Fibroblast of villous mesenchyme (primary cell): ENCODE data around the gene THRB. TPM values are rescaled to one million over a fixed set of nuclear protein-coding genes. Genes with fewer than 3 reads are reported as not detected.

Experiments
- DNase-seq: peaks from one replicate; pipeline ENCODE4 v3.0.0-alpha.2; 2010; ENCODE audit warnings: low read depth
- H3K4me3 ChIP-seq: 2 replicates; pipeline ENCODE4 v1.5.1; 2011; ENCODE audit warnings: low read depth, mild to moderate bottlenecking, low read length
- CTCF ChIP-seq: IDR thresholded peaks from 2 replicates; pipeline ENCODE4 v1.5.1; 2012; ENCODE audit warnings: low read depth, mild to moderate bottlenecking, low read length; ENCODE audit not compliant: insufficient read depth
- total RNA-seq: library from RNA; depleted of rRNA; stranded (reverse); fragments of >200 nt; gene quantifications from 2 replicates; pipeline ENCODE4 v1.2.3, GENCODE V29; 2012

Gene THRB
- total RNA-seq, 1 donor, result 13.4 TPM

GRCh38 chr3:24181256-24181655, 313.4 kb downstream of the THRB start:
- H3K4me3 ChIP-seq, result no peak overlapping the region
- no peak for TF ChIP-seq CTCF

GRCh38 chr3:24180616-24181015, 314.0 kb downstream of the THRB start:
- DNase-seq, result no peak
- H3K4me3 ChIP-seq, result no peak overlapping the region
- TF ChIP-seq CTCF, result no peak

More at GRCh38 chr3:24181256-24181655, 313.4 kb downstream of the THRB start:
- no peak for DNase-seq

- no peak for DNase-seq
- no peak for TF ChIP-seq CTCF
- no peak overlapping the region for H3K4me3 ChIP-seq
These were observed 317.4 kb downstream of the THRB start for GRCh38 chr3:24177201-24177600.

- no peak for TF ChIP-seq CTCF
- DNase-seq, result no peak
- H3K4me3 ChIP-seq, result no peak overlapping the region
These were observed 320.0 kb downstream of the THRB start for GRCh38 chr3:24174614-24175013.

- TF ChIP-seq CTCF, result no peak
- no peak for DNase-seq
These were observed 325.7 kb downstream of the THRB start for GRCh38 chr3:24168977-24169376.

GRCh38 chr3:24167429-24167828, 327.2 kb downstream of the THRB start:
- no peak overlapping the region for H3K4me3 ChIP-seq
- peak; percentile 44 for DNase-seq
- TF ChIP-seq CTCF, result no peak

More at GRCh38 chr3:24168977-24169376, 325.7 kb downstream of the THRB start:
- H3K4me3 ChIP-seq, result no peak overlapping the region

GRCh38 chr3:24166515-24166914, 328.1 kb downstream of the THRB start:
- DNase-seq, result no peak
- no peak for TF ChIP-seq CTCF
- H3K4me3 ChIP-seq, result no peak overlapping the region
